ENCODE data around the gene SFI1.

SFI1 gene

DNA sequence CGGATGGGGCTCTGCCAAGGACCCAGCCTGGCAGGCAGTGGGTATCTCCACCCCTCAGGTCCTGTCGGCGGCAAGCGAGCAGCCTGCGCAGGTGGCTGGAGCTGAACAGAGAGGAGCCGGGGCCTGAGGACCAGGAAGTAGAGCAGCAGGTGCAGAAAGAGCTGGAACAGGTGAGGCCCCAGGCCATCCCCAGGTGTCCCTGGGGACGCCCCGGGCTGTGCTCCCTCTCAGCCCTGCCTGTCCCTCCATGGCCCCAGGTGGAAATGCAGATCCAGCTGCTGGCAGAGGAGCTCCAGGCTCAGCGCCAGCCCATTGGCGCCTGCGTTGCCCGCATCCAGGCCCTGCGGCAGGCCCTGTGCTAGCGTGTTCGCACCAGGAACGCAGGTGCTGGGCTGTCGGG lies 121.7 kb downstream of the SFI1 start:
- FAIRE-seq (no peak), DNase-seq (ENCODE audit: insufficient read length, low spot score) (no peak)
- TF ChIP-seq, protein P1, sequence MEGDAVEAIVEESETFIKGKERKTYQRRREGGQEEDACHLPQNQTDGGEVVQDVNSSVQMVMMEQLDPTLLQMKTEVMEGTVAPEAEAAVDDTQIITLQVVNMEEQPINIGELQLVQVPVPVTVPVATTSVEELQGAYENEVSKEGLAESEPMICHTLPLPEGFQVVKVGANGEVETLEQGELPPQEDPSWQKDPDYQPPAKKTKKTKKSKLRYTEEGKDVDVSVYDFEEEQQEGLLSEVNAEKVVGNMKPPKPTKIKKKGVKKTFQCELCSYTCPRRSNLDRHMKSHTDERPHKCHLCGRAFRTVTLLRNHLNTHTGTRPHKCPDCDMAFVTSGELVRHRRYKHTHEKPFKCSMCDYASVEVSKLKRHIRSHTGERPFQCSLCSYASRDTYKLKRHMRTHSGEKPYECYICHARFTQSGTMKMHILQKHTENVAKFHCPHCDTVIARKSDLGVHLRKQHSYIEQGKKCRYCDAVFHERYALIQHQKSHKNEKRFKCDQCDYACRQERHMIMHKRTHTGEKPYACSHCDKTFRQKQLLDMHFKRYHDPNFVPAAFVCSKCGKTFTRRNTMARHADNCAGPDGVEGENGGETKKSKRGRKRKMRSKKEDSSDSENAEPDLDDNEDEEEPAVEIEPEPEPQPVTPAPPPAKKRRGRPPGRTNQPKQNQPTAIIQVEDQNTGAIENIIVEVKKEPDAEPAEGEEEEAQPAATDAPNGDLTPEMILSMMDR (IDR thresholded peaks at IDR 0.05; ENCODE audit: insufficient read depth, missing control alignments), result no peak

DNA sequence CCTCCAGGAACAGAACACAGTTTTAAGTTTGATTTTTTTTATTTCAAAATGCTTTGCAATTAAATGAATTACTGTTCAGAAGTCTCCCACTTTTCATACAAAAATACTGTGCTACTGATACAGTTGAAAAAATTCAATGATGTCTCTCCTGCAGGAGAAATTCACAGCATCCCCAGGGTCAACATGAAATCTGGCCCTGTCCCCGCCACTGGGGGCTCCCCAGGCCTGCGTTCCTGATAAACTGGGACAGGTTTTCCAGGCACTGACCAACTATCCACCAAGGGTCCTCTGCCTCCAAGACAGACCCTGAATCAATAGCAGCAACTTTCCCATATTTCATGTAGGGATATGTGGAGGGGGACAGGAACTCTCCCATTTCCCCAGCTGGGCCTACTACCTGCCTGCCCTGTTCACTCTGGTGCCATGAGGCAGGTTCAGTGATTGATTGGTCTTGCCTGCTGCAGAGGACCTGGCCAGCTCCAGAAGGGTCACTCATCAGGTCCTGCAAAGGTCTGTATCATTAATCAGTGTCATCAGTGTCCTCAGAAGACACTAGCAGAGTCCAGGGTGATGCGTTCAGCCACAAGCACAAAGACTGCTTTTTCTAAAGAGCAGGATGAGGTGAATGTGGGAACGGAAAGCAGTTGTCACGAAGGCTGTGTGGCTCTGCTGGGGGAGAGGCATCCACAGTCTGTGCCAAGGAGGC lies 122.3 kb downstream of the SFI1 start:
- TF ChIP-seq, protein P1 (IDR thresholded peaks at IDR 0.05; ENCODE audit: insufficient read depth, missing control alignments), result no peak
- FAIRE-seq (no peak), DNase-seq (ENCODE audit: insufficient read length, low spot score) (no peak)

DNA sequence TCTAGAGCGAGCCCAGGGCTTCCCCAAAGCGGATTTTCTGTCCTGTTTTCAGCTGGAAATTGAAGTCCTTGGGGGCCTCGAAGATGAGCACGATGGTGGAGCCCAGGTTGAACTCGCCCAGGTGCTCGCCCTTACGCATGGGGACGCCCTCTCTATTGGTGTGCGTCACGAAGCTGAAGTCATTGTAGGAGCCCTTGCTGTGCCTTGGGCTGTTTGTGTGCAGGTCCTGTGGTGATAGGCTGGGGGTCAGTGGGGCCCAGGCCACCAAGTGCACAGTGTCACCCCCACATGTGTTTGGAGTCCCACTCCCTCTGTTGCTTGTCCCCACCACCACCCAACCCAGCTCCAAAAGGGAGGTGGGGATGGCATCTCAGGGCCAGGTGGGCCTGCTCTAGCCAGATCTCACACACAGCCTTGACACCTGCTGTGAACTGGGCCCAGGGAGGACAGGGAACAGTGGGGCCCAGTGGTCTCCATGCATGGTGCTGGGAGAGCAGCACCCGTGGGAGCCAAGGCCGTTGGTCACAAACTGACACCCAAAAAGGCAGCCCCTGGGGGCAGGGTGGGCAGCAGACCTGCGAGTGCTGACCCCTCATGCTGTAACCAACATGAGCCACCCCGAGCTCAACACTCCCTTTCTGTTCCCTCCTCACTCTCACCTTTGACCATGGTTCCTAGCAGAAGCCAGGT lies 123.4 kb downstream of the SFI1 start:
- DNase-seq (ENCODE audit: insufficient read length, low spot score), result no peak
- TF ChIP-seq, protein P1 (IDR thresholded peaks at IDR 0.05; ENCODE audit: insufficient read depth, missing control alignments), result no peak
- no peak for FAIRE-seq

DNA sequence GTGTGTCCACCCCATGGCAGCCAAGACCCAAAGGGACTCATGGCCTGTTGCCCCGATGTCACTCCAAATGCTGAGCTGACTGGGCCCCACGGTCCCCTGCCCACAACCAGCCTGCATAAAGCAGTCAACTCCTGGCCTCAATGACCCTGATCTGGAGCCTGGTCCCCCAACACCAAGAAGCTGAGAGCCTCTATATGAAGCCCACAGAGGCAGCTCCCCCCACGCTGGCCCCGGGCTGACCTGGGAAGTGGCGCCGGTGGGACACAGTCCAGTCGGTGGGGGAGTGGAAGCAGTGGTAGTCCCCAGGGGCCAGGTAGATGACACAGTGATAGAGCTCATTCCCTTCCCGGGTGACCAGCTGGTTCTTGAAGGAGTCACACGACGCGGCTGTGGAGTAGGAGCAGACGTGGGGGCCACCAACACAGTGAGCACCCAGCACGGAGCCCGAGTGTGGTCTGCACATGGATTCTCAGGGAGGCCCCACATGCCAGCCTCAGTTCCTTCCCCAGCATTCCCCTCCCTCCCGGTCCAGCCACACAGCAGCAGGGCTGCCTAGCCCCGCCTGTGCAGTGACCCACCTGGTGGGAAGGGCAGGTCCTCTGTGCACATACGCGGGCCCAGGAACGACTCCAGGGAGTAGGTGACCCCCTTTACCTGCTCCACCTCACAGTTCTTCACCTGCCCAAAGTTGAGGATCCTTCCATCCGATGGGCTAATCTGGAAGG lies 124.6 kb downstream of the SFI1 start:
- no peak for DNase-seq (ENCODE audit: insufficient read length, low spot score)
- TF ChIP-seq, protein P1 (IDR thresholded peaks at IDR 0.05; ENCODE audit: insufficient read depth, missing control alignments), result no peak
- FAIRE-seq, result no peak

DNA sequence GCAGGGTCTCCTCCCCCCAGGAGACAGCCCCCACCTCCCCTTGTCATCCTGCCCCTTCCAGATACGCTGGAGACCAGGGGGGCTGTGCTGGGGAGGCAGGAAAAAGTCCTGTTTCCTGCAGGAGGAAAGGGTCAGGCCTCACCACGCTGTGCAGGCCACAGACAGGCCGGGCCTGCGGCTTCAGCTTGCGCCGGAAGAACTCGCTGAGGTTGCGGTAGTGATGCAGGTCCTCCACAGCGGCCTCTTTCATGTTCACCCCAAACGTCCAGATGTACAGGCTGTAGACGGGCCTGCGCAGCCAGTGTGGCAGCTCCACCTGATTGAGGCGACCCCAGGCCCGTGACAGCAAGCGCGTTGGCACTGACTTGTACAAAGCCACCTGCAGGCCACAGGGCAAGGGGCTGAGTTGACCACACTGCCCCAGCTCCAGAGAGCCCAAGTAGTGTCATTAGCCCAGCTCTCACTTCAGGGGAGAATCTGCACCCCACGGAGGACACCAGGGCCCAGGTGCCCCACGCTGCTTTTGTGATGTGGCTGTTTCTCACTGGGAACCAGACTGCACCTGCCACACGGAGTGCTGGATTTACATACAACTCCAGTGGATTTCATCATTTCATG lies 125.3 kb downstream of the SFI1 start:
- no peak for DNase-seq (ENCODE audit: insufficient read length, low spot score)
- no peak for FAIRE-seq
- TF ChIP-seq, protein P1 (IDR thresholded peaks at IDR 0.05; ENCODE audit: insufficient read depth, missing control alignments), result no peak

DNA sequence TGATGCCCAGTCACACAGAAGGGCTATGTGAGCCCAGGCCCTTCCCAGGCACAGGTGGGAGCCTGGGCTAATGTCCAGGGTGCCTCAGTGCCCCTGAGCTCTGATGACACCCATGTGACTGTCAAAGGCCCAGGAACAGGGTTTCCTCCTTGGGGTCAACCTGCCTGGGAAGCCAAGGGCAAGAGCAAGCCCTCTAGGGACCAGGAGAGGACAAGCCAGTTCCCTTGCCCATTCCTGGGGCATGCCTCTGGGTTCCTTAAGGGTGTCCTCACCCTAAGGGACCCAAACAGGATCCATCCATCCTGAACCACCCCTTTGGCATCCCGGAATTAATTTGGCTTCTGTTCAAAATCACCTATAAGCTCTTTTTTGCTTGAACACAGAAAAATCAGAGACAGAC lies 126.6 kb downstream of the SFI1 start:
- DNase-seq (ENCODE audit: insufficient read length, low spot score) (no peak), FAIRE-seq (no peak)
- TF ChIP-seq, protein P1 (IDR thresholded peaks at IDR 0.05; ENCODE audit: insufficient read depth, missing control alignments), result no peak

Data from D721Med (cell line).